Thymus (tissue), 11 donors: ENCODE measurements around the gene SFT2D2. TPM values are rescaled to one million over a fixed set of nuclear protein-coding genes. Genes with fewer than 3 reads are reported as not detected.

Source experiments
- DNase-seq, 9 donors: peaks; one replicate each; pipeline ENCODE4 v3.0.0-alpha.2; 2013; ENCODE audit warnings: low spot score in 9 of 9, low read depth in 6 of 9, missing footprints in 1 of 9
- H3K27ac ChIP-seq, 2 donors: one replicate each; pipeline ENCODE4 v1.5.1; 2013; ENCODE audit warnings: control low read depth in 1 of 2, low read depth in 1 of 2, low read length in 1 of 2, mild to moderate bottlenecking in 1 of 2, moderate library complexity in 1 of 2
- H3K27me3 ChIP-seq, 2 donors: one replicate each; pipeline ENCODE4 v1.5.1; 2013; ENCODE audit warnings: low read length in 1 of 2; ENCODE audit not compliant: control insufficient read depth in 2 of 2, insufficient read depth in 1 of 2
- H3K36me3 ChIP-seq, 2 donors: one replicate each; pipeline ENCODE4 v1.5.1; 2013; ENCODE audit warnings: low read length in 1 of 2, mild to moderate bottlenecking in 1 of 2, moderate library complexity in 1 of 2; ENCODE audit not compliant: control insufficient read depth in 2 of 2, insufficient read depth in 2 of 2
- H3K4me1 ChIP-seq, 2 donors: one replicate each; pipeline ENCODE4 v1.5.1; 2013; ENCODE audit warnings: low read length in 2 of 2; ENCODE audit not compliant: control insufficient read depth in 2 of 2, insufficient read depth in 2 of 2
- H3K4me3 ChIP-seq, 2 donors: one replicate each; pipeline ENCODE4 v1.5.1; 2013; ENCODE audit warnings: low read length in 2 of 2, control low read depth in 1 of 2, mild to moderate bottlenecking in 1 of 2
- H3K9me3 ChIP-seq, 2 donors: one replicate each; pipeline ENCODE4 v1.5.1; 2013; ENCODE audit warnings: low read length in 1 of 2, mild to moderate bottlenecking in 1 of 2; ENCODE audit not compliant: control insufficient read depth in 2 of 2, insufficient read depth in 1 of 2
- WGBS: extraction: QIAGEN DNeasy Blood & Tissue Kit; methylation state at CpG from one replicate; pipeline ENCODE4 v1.1.7; 2013; 5-methylcytosine and 5-hydroxymethylcytosine counted together
- polyA plus RNA-seq: library from polyadenylated mRNA; stranded (reverse); fragments of 200-250 nt; gene quantifications from one replicate; pipeline ENCODE4 v1.2.3, GENCODE V29; 2013
- total RNA-seq: library from RNA; stranded (reverse); fragments of 120-200 nt; gene quantifications from one replicate; pipeline ENCODE4 v1.2.4, GENCODE V29; 2013
- donor health status: healthy.

SFT2D2 gene
- total and polyA plus RNA-seq, 2 donors = 11.0 to 12.6 TPM

GRCh38 chr1:168287237-168287664, 61.4 kb downstream of the SFT2D2 start:
- DNase-seq = no peak
- Histone ChIP-seq H3K9me3 (no peaks in the 10 kb centered on the region), H3K4me1 (no peaks in the 10 kb centered on the region), H3K27ac (no peak overlapping the region), H3K27me3 (no peaks in the 10 kb centered on the region), H3K4me3 (no peak overlapping the region), H3K36me3 (no peaks in the 10 kb centered on the region)
- 100% methylated on average over 1 of the region's 1 CpG for WGBS

GRCh38 chr1:168288311-168289052, 62.7 kb downstream of the SFT2D2 start:
- 98% methylated on average over 3 of the region's 3 CpGs for WGBS
- DNase-seq = no peak
- Histone ChIP-seq H3K36me3 (no peaks in the 10 kb centered on the region), H3K9me3 (no peaks in the 10 kb centered on the region), H3K4me1 (no peaks in the 10 kb centered on the region), H3K4me3 (no peak overlapping the region), H3K27ac (no peak overlapping the region), H3K27me3 (no peaks in the 10 kb centered on the region)

GRCh38 chr1:168291222-168291837, 65.5 kb downstream of the SFT2D2 start:
- DNase-seq = no peak
- Histone ChIP-seq H3K36me3 (no peaks in the 10 kb centered on the region), H3K4me3 (no peak overlapping the region), H3K27ac (no peak overlapping the region), H3K27me3 (no peaks in the 10 kb centered on the region), H3K9me3 (no peaks in the 10 kb centered on the region), H3K4me1 (no peaks in the 10 kb centered on the region)
- 96% methylated on average over 15 of the region's 15 CpGs for WGBS

- Histone ChIP-seq H3K9me3 (no peaks in the 10 kb centered on the region), H3K27me3 (no peaks in the 10 kb centered on the region), H3K4me1 (no peaks in the 10 kb centered on the region), H3K4me3 (no peak overlapping the region), H3K27ac (no peak overlapping the region), H3K36me3 (no peaks in the 10 kb centered on the region)
- WGBS = 97% methylated on average over 1 of the region's 1 CpG
- DNase-seq = no peak
Measured at GRCh38 chr1:168293356-168293755, 67.6 kb downstream of the SFT2D2 start.

- 96% methylated on average over 8 of the region's 8 CpGs for WGBS
- no peak for DNase-seq
- Histone ChIP-seq H3K27me3 (no peaks in the 10 kb centered on the region), H3K36me3 (no peaks in the 10 kb centered on the region), H3K4me3 (no peak overlapping the region), H3K4me1 (no peaks in the 10 kb centered on the region), H3K9me3 (no peaks in the 10 kb centered on the region), H3K27ac (no peak overlapping the region)
Measured at GRCh38 chr1:168295411-168296114, 69.8 kb downstream of the SFT2D2 start.

GRCh38 chr1:168297019-168297730, 71.4 kb downstream of the SFT2D2 start:
- H3K27me3 ChIP-seq = no peaks in the 10 kb centered on the region
- no peaks in the 10 kb centered on the region for H3K9me3 ChIP-seq
- no peak for DNase-seq
- WGBS = 97% methylated on average over 7 of the region's 7 CpGs
- H3K36me3 ChIP-seq = no peaks in the 10 kb centered on the region
- no peak overlapping the region for H3K27ac ChIP-seq
- H3K4me1 ChIP-seq = no peaks in the 10 kb centered on the region
- H3K4me3 ChIP-seq = no peak overlapping the region

- Histone ChIP-seq H3K27me3 (no peaks in the 10 kb centered on the region), H3K36me3 (no peaks in the 10 kb centered on the region)
- whole genome bisulfite sequencing = 95% methylated on average over 3 of the region's 3 CpGs
Measured at GRCh38 chr1:168298446-168298845, 72.6 kb downstream of the SFT2D2 start.

GRCh38 chr1:168300626-168301025, 74.8 kb downstream of the SFT2D2 start:
- no peak for DNase-seq
- Histone ChIP-seq H3K4me3 (no peak overlapping the region), H3K4me1 (no peaks in the 10 kb centered on the region), H3K27me3 (no peaks in the 10 kb centered on the region), H3K27ac (no peak overlapping the region), H3K9me3 (no peaks in the 10 kb centered on the region), H3K36me3 (no peaks in the 10 kb centered on the region)
- whole genome bisulfite sequencing = 98% methylated on average over 2 of the region's 2 CpGs

More at GRCh38 chr1:168298446-168298845, 72.6 kb downstream of the SFT2D2 start:
- DNase-seq = no peak
- no peak overlapping the region for H3K27ac ChIP-seq
- no peaks in the 10 kb centered on the region for H3K9me3 ChIP-seq
- H3K4me3 ChIP-seq = no peak overlapping the region
- no peaks in the 10 kb centered on the region for H3K4me1 ChIP-seq
